OCI-LY7 (cell line): ENCODE measurements around the gene HAUS6.

ENCODE experiments used
- CTCF ChIP-seq: fragments of 200-600 bp; sonication (generic); conservative IDR thresholded peaks from 2 replicates; pipeline ENCODE4 v1.5.1; 2014; ENCODE audit warnings: mild to moderate bottlenecking, antibody characterized with exemption, low read length, moderate library complexity, mixed read lengths
- EZH2phosphoT487 ChIP-seq: fragments of 200-600 bp; sonication (generic); IDR thresholded peaks from 2 replicates; pipeline ENCODE4 v1.6.1; 2018; ENCODE audit warnings: low read depth, borderline replicate concordance, mild to moderate bottlenecking, mixed run types, antibody characterized with exemption, low read length, moderate library complexity, mixed read lengths

- TF ChIP-seq CTCF (no peak), EZH2phosphoT487 (no peak)
Measured at GRCh38 chr9:19020886-19021455, 81.7 kb downstream of the HAUS6 start.
